ENCODE data around the gene SEMA4D.

- TF ChIP-seq MAX (IDR thresholded peaks at IDR 0.05; ENCODE audit: low read depth, low read length), result no peak
- TF ChIP-seq CTCF (IDR thresholded peaks at IDR 0.05; ENCODE audit: low read depth, low read length), result no peak
- no peak for TF ChIP-seq POLR2A (IDR thresholded peaks at IDR 0.05; ENCODE audit: extremely low read depth, insufficient read length)
Measured at GRCh38 chr9:89354471-89354870, 143.4 kb downstream of the SEMA4D start.

Data from NB4 (cell line).